Activated gamma-delta T cell treated with Interleukin-2 at 50 U/mL for 16 hours (primary cell): ENCODE measurements around the gene LRRC53.

Experiments used
- DNase-seq: peaks from one replicate; pipeline ENCODE4 v3.0.0-alpha.2; 2020

Gene LRRC53

DNA sequence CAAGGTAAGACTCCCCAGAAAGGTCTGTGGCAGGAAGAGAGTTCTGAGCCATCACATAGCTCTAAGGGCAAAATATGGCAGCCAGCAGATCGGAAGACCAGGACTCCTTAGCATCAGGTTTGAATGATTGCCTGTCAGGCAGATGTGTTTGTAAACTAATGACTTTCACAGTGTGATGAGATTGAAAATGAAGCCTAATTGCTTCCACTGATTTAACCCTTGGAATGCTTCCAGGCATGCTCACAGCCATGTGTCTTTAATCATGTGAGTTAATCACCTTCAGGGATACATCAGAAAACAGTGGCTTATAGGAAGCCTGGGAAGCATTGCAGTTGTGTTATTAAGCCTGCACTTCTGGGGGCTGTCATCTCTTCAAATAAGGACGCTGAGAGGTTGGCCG, 82.8 kb downstream of the LRRC53 start:
- no peak for DNase-seq

DNA sequence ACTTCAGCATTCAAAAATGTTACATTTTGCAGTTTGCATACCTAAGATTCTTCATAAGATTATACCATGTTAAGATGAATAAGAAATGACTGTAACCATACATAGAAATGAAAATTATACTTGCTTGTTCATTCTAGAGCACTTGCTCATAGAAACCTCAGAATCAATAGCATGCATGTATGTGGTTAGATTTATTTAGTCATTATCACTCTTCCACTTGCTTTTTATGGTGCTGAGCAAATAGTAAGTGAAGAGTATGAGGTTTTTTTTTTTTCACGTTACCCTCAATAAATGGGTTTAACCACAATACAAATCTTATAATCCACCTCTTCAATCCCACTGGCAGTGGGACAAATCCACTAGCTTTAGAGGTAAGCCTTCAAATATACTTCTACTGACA, 84.7 kb downstream of the LRRC53 start:
- no peak for DNase-seq

GRCh38 chr1:74426208-74426937, 86.0 kb downstream of the LRRC53 start:
- DNase-seq = no peak

- DNase-seq = no peak
Observed at GRCh38 chr1:74425676-74426075, 86.7 kb downstream of the LRRC53 start.

DNA sequence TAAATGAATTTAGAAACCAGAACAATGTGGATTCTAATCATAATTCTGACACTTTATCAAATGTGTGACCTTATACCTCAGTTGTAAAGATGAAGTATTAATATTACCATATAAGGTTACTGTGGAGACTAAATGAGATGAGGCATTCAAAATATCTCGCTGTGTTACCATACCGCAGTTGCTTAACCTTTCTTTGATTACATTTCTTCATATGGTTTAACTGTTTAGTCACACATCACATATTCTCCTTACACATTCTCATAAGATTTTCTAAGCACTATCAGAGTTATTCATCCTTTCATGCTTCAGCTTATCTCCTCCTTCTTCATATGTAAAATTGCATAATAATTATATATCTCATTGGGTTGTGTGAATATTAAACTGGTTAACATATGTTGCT, 88.9 kb downstream of the LRRC53 start:
- DNase-seq = no peak

GRCh38 chr1:74422421-74423292, 89.8 kb downstream of the LRRC53 start:
- DNase-seq = no peak

DNA sequence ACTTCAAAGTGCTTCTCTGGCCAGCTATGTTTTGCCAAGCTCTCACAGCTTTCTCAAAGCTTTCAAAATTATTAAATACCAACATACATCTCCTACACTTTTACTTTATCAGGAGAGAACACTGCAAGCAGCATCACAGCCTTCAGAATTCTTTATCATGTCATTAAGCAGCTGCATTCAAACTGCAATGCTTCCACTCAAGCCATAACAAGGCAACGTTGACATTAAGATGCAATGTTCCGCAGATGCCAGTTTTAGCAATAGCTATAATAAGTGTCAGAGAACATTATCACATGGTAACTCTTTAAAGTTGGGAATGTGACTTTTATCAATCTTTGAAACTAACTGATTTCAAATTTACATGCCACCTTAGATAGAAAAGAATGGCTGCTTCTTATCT, 91.9 kb downstream of the LRRC53 start:
- DNase-seq = no peak
